Muscle layer of duodenum (tissue), 2 donors: ENCODE data around the gene SVIL.

Source experiments
- H3K27ac ChIP-seq: one replicate; pipeline ENCODE4 v1.7.0; 2013; ENCODE audit warnings: mild to moderate bottlenecking, low read length
- H3K27me3 ChIP-seq: one replicate; pipeline ENCODE4 v1.7.0; 2013; ENCODE audit warnings: low read depth, mild to moderate bottlenecking, control low read depth, low read length
- H3K36me3 ChIP-seq, 2 donors: one replicate each; pipeline ENCODE4 v1.7.0; 2013; ENCODE audit warnings: low read length in 2 of 2, control low read depth in 1 of 2, mild to moderate bottlenecking in 1 of 2; ENCODE audit not compliant: insufficient read depth in 2 of 2, control insufficient read depth in 1 of 2
- H3K4me1 ChIP-seq, 2 donors: one replicate each; pipeline ENCODE4 v1.7.0; 2013; ENCODE audit warnings: low read length in 2 of 2, mild to moderate bottlenecking in 2 of 2, control low read depth in 1 of 2, moderate library complexity in 1 of 2; ENCODE audit not compliant: insufficient read depth in 2 of 2, control insufficient read depth in 1 of 2
- H3K4me3 ChIP-seq, 2 donors: one replicate each; pipeline ENCODE4 v1.7.0; 2013; ENCODE audit warnings: low read length in 2 of 2, low read depth in 1 of 2, mild to moderate bottlenecking in 1 of 2
- H3K9me3 ChIP-seq, 2 donors: one replicate each; pipeline ENCODE4 v1.7.0; 2013; ENCODE audit warnings: low read length in 2 of 2, control low read depth in 1 of 2, mild to moderate bottlenecking in 1 of 2; ENCODE audit not compliant: control insufficient read depth in 1 of 2
- donor health status: healthy.

The SVIL gene

DNA sequence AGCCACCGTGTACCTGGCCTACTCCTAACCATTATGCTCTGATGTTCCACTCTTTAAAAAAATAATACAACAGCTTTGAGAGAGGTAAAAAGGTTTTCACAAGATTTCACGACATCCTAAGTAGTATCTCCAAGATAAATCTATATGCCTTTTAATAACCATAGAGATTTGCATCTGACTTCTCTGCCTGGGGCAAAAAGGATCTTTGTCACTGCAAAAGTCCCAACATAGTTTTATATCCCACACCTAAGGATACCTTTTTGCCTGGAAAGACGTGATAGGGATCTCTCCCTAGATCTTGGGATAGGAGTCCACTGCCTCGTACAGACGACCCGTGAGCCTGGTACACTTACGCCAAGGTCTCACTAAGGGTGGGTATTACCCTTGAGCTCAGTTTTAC, 31.4 kb upstream of the SVIL start:
- Histone ChIP-seq H3K9me3 (no peaks in the 10 kb centered on the region), H3K27ac (no peak overlapping the region), H3K27me3 (no peaks in the 10 kb centered on the region), H3K4me3 (no peak overlapping the region), H3K36me3 (peaks cover 0 to 3% of the 10 kb centered on the region in 2 donors), H3K4me1 (peaks cover 0 to 46% of the 10 kb centered on the region in 2 donors)

DNA sequence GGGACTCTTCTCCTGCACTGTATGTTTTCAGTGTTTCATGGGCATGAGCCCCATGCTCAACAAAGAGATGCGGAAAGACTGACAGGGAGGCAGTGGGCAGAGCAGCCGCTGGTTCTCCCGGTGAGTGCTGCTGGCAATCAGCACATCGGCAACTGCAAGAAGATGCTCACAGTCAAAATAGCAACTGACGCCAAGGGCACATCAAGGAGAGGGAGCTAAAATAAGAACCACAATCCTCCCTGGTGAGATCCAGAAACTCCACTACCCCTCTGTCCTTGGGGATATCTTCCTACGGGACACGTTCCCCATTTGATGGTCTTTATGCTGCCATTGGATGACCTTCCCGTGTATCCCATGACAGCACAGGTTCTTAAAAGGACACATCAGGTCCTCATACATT, 28.9 kb upstream of the SVIL start:
- Histone ChIP-seq H3K9me3 (no peaks in the 10 kb centered on the region), H3K27me3 (no peaks in the 10 kb centered on the region), H3K27ac (no peak overlapping the region), H3K36me3 (peaks cover 0 to 4% of the 10 kb centered on the region in 2 donors), H3K4me3 (no peak overlapping the region), H3K4me1 (peaks cover 11 to 59% of the 10 kb centered on the region in 2 donors)

DNA sequence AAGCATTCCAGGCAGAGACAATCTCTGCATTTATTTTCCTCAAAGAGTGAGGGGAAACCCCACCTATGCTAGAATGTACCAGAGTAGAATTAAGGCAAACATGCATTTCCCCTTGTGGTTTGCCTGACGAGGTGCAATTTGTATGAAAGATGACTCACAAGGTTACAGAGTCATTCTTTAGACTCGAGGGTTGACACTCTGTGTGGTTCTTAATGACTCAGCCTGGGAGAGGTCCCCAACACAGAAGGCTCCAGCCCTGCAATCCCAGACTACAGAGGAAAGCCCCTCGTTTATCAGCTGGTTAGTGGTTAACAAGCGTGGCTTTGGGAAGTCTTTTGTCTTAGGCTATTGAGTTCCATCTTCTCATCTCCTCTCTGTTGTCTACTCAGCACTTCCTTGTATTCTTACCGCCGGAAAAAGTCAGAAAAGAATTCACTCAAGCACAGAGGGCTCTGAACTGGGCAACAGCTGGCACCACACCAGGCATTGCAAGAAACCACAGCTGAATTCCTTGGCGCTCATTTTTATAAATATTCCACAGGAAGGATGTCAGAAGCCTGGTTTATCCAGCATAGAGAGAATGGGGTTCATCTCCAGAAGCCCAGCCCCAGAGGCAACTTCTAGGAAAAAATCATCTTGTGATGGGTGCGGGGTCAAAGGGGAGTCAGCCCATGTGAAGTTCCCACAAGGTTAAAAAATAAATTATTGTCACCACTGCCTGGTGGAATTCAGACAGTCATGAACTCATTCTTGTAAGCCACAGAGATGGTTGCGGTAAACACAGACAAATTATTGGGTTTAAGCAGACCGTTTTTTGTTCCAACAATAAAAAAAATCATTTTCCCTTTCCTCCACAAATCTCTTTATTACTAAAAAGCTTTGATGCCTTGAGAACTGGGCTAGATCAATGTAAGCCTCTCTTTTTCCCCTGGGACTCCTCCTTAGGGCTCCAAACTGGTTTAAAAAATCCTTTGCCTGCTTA, 24.5 kb upstream of the SVIL start:
- peak overlapping the region; percentile 43 for H3K27ac ChIP-seq
- H3K4me3 ChIP-seq = no peak overlapping the region
- H3K4me1 ChIP-seq = peaks cover 13 to 59% of the 10 kb centered on the region in 2 donors
- H3K27me3 ChIP-seq = no peaks in the 10 kb centered on the region
- H3K36me3 ChIP-seq = peaks cover 10 to 13% of the 10 kb centered on the region in 2 donors
- peaks cover 0 to 5% of the 10 kb centered on the region in 2 donors for H3K9me3 ChIP-seq

- H3K36me3 ChIP-seq = peaks cover 10 to 13% of the 10 kb centered on the region in 2 donors
- H3K27ac ChIP-seq = peak overlapping the region; percentile 43
- H3K27me3 ChIP-seq = no peaks in the 10 kb centered on the region
- H3K9me3 ChIP-seq = peaks cover 0 to 5% of the 10 kb centered on the region in 2 donors
- H3K4me3 ChIP-seq = no peak overlapping the region
- peaks cover 13 to 52% of the 10 kb centered on the region in 2 donors for H3K4me1 ChIP-seq
Observed at GRCh38 chr10:29657719-29658274, 23.0 kb upstream of the SVIL start.

GRCh38 chr10:29656451-29656992, 21.8 kb upstream of the SVIL start:
- Histone ChIP-seq H3K27me3 (no peaks in the 10 kb centered on the region), H3K27ac (no peak overlapping the region), H3K9me3 (peaks cover 0 to 5% of the 10 kb centered on the region in 2 donors), H3K36me3 (peaks cover 10 to 13% of the 10 kb centered on the region in 2 donors), H3K4me3 (no peak overlapping the region), H3K4me1 (peaks cover 13 to 41% of the 10 kb centered on the region in 2 donors)

GRCh38 chr10:29652192-29652591, 17.4 kb upstream of the SVIL start:
- H3K36me3 ChIP-seq = peaks cover 3 to 4% of the 10 kb centered on the region in 2 donors
- H3K4me1 ChIP-seq = peaks cover 17 to 22% of the 10 kb centered on the region in 2 donors
- H3K9me3 ChIP-seq = peaks cover 0 to 3% of the 10 kb centered on the region in 2 donors
- H3K27ac ChIP-seq = no peak overlapping the region
- no peaks in the 10 kb centered on the region for H3K27me3 ChIP-seq
- no peak overlapping the region for H3K4me3 ChIP-seq

DNA sequence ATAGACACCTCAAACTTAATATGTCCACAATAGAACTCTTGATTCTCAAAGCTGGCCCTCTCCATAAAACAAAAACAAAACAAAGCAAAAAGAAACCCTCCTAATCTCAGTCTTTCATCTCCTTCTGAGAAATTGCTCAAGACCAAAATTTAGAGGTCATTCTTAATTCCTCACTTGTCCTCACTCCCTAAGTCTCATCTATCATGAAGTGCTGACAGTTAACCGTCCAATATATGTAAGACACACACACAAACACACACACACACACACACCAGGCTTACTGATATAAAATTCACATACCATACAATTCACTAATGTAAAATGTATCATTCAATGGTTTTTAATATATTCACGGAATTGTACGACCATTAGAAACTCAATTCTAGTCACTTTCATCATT, 17.0 kb upstream of the SVIL start:
- Histone ChIP-seq H3K27me3 (no peaks in the 10 kb centered on the region), H3K27ac (no peak overlapping the region), H3K9me3 (no peaks in the 10 kb centered on the region), H3K4me1 (peaks cover 17 to 25% of the 10 kb centered on the region in 2 donors), H3K36me3 (peaks cover 0 to 3% of the 10 kb centered on the region in 2 donors), H3K4me3 (no peak overlapping the region)

GRCh38 chr10:29650552-29650944, 15.8 kb upstream of the SVIL start:
- H3K9me3 ChIP-seq = no peaks in the 10 kb centered on the region
- H3K27ac ChIP-seq = no peak overlapping the region

GRCh38 chr10:29649561-29650551, 15.1 kb upstream of the SVIL start:
- Histone ChIP-seq H3K4me1 (peaks cover 24 to 32% of the 10 kb centered on the region in 2 donors), H3K9me3 (no peaks in the 10 kb centered on the region), H3K4me3 (no peak overlapping the region), H3K36me3 (no peaks in the 10 kb centered on the region), H3K27ac (peak overlapping the region; percentile 77), H3K27me3 (no peaks in the 10 kb centered on the region)

More at GRCh38 chr10:29650552-29650944, 15.8 kb upstream of the SVIL start:
- Histone ChIP-seq H3K36me3 (peaks cover 0 to 3% of the 10 kb centered on the region in 2 donors), H3K27me3 (no peaks in the 10 kb centered on the region), H3K4me3 (no peak overlapping the region), H3K4me1 (peaks cover 24 to 32% of the 10 kb centered on the region in 2 donors)

- H3K4me1 ChIP-seq = peaks cover 24 to 42% of the 10 kb centered on the region in 2 donors
- no peak overlapping the region for H3K4me3 ChIP-seq
- peak overlapping the region; percentile 77 for H3K27ac ChIP-seq
- H3K9me3 ChIP-seq = no peaks in the 10 kb centered on the region
- no peaks in the 10 kb centered on the region for H3K27me3 ChIP-seq
- H3K36me3 ChIP-seq = no peaks in the 10 kb centered on the region
Observed at GRCh38 chr10:29648983-29649268, 14.2 kb upstream of the SVIL start.
